Right atrium auricular region (tissue), 2 donors: ENCODE data around the gene PDZD2. TPM values are rescaled to one million over a fixed set of nuclear protein-coding genes. Genes with fewer than 3 reads are reported as not detected.

Experiments
- DNase-seq: peaks from one replicate; pipeline ENCODE4 v3.0.0-alpha.2; 2019; ENCODE audit warnings: low spot score
- H3K27ac ChIP-seq, 2 donors: fragments of 200-600 bp; sonication (generic); 1 replicate in 1 of 2; 2 replicates in 1 of 2; pipeline ENCODE4 v1.5.1; 2016 to 2019
- H3K27me3 ChIP-seq, 2 donors: fragments of 200-600 bp; sonication (generic); one replicate each; pipeline versions ENCODE4 v1.5.1 to v1.6.0; 2017 to 2019
- H3K36me3 ChIP-seq: fragments of 200-600 bp; sonication (generic); one replicate; pipeline ENCODE4 v1.5.1; 2016
- H3K4me1 ChIP-seq, 2 donors: fragments of 200-600 bp; sonication (generic); one replicate each; pipeline versions ENCODE4 v1.5.1 to v1.6.0; 2017 to 2019
- H3K4me3 ChIP-seq, 2 donors: fragments of 200-600 bp; sonication (generic); 1 replicate in 1 of 2; 2 replicates in 1 of 2; pipeline ENCODE4 v1.5.1; 2017 to 2019; ENCODE audit warnings: mild to moderate bottlenecking in 1 of 2, moderate library complexity in 1 of 2
- H3K9me3 ChIP-seq, 2 donors: fragments of 200-600 bp; sonication (generic); one replicate each; pipeline ENCODE4 v1.5.1; 2019
- CTCF ChIP-seq, 2 donors: fragments of 200-600 bp; sonication (generic); IDR thresholded peaks; one replicate each; pipeline ENCODE4 v1.5.1; 2019; ENCODE audit warnings: antibody characterized with exemption in 2 of 2
- total RNA-seq, 2 donors: library from RNA; depleted of rRNA; stranded (reverse); fragments of >200 nt; gene quantifications; one replicate each; pipeline ENCODE4 v1.1.0, GENCODE V29; 2016

PDZD2 gene
- total RNA-seq, 2 donors from 2014 or later, result 79.5 to 86.4 TPM

GRCh38 chr5:31604644-31605043 lies 34.3 kb upstream of the PDZD2 start:
- TF ChIP-seq CTCF (IDR thresholded peaks at IDR 0.05), result no peak
- H3K27ac ChIP-seq, result no peak overlapping the region
- H3K9me3 ChIP-seq, result no peaks in the 10 kb centered on the region
- H3K36me3 ChIP-seq, result no peaks in the 10 kb centered on the region
- no peak for DNase-seq
- H3K27me3 ChIP-seq, result no peaks in the 10 kb centered on the region
- H3K4me3 ChIP-seq, result no peak overlapping the region
- no peaks in the 10 kb centered on the region for H3K4me1 ChIP-seq

DNA sequence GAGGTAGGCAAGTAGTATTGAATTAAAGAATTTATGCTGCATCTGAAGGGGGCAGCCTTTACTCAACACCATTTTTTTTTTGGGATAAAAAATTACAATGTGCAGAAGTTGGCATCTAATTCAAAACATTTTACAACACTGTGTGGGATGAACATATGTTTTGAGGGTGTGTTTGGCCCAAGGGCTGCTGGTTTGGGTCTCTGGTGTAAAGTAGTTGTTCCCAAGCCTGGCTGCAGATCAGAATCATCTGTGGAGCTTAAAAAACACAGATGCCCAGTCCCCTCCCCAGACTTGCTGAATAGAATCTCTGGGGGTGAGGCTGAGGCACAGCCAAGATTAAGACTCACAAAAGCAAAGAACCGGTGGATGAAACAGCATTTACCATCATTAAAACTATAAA lies 33.0 kb upstream of the PDZD2 start:
- no peaks in the 10 kb centered on the region for H3K27me3 ChIP-seq
- no peak for DNase-seq
- no peak overlapping the region for H3K4me3 ChIP-seq
- peaks cover 0 to 4% of the 10 kb centered on the region in 2 donors for H3K4me1 ChIP-seq
- no peaks in the 10 kb centered on the region for H3K9me3 ChIP-seq
- no peak overlapping the region for H3K27ac ChIP-seq
- no peak for TF ChIP-seq CTCF (IDR thresholded peaks at IDR 0.05)
- no peaks in the 10 kb centered on the region for H3K36me3 ChIP-seq

DNA sequence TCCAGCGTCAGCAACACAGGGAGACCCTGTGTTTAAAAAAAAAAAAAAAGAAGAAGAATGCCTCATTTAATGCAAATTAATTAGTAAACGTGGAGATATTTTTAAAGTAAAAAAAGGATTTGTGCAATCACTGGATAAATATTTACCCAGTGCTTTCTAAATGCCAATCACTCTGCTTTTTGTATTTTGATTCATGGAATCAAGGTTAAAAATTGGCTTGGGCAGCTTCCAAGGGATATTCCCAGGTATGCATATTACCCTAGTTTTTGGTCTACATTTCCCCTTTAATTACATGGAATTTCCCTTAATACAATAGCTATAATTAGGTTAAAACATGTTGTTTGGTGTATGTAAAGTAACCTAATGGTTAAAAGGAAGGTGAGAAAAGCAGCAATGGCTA lies 31.4 kb upstream of the PDZD2 start:
- Histone ChIP-seq H3K9me3 (no peaks in the 10 kb centered on the region), H3K27me3 (no peaks in the 10 kb centered on the region), H3K4me1 (peaks cover 0 to 12% of the 10 kb centered on the region in 2 donors), H3K4me3 (no peak overlapping the region), H3K27ac (no peak overlapping the region), H3K36me3 (no peaks in the 10 kb centered on the region)
- no peak for TF ChIP-seq CTCF (IDR thresholded peaks at IDR 0.05)
- DNase-seq, result no peak

- no peak for TF ChIP-seq CTCF (IDR thresholded peaks at IDR 0.05)
- Histone ChIP-seq H3K27ac (peak overlapping the region; percentile 69), H3K36me3 (no peaks in the 10 kb centered on the region), H3K4me1 (peaks cover 0 to 27% of the 10 kb centered on the region in 2 donors), H3K27me3 (no peaks in the 10 kb centered on the region), H3K9me3 (no peaks in the 10 kb centered on the region), H3K4me3 (no peak overlapping the region)
- no peak for DNase-seq
These were observed 27.9 kb upstream of the PDZD2 start for GRCh38 chr5:31611002-31611401.

- H3K27me3 ChIP-seq, result no peaks in the 10 kb centered on the region
- peak overlapping the region; percentile 11 to 38 for H3K27ac ChIP-seq
- no peak for TF ChIP-seq CTCF (IDR thresholded peaks at IDR 0.05)
These were observed 25.3 kb upstream of the PDZD2 start for GRCh38 chr5:31613651-31614050.

More at GRCh38 chr5:31613651-31614050, 25.3 kb upstream of the PDZD2 start:
- H3K9me3 ChIP-seq, result no peaks in the 10 kb centered on the region
- peaks cover 0 to 35% of the 10 kb centered on the region in 2 donors for H3K4me1 ChIP-seq
- H3K36me3 ChIP-seq, result no peaks in the 10 kb centered on the region
- H3K4me3 ChIP-seq, result no peak overlapping the region
- no peak for DNase-seq
